HG02884 (cell line): ENCODE data around the gene INO80.

ENCODE experiments used
- ATAC-seq: cut with Tn5 transposase; IDR thresholded peaks from one replicate; pipeline ENCODE4 v1.9.1; 2021; ENCODE audit warnings: mild to moderate bottlenecking, moderate library complexity; ENCODE audit not compliant: unreplicated experiment

INO80 gene

DNA sequence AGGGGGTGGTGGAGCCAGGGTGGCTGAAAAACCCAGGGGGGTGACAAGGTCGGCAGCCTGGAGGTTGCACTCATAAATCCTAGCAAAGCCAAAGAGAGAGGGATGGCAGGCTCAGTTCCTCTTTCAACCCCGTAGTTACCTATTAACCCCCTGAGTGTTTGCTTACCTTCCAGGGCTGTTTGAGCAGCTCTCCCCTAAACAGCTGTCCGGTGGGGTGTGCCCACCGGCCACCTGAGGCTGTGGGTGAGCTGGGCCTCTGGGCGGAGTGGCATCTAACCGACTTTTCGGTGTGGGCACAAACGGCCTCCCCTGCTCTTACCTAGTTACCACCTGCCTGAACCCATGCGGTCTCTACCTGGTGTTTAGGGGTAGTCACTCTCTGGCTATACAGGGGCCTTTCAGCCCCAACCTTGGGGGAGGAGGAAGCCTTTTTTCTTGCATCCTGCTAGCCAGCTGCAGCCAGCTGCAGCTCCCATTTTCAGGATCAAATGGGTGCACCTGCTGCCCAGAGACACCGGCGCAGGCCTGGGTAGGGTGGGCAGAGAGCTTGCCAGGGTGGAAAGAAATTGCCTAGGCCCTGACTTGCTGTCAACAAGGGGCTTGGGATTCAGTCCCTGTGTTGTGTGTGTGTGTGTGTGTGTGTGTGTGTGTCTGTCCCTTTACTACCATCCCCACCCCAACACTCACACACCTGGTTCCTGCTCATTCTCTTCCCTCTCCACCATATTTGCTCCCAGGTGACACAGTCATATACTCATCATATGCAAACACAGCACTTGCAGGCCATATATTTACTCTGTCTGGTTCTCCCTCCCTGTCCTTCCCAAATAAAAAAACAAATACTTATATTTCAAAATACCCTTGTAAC, 183.2 kb downstream of the INO80 start:
- no peak for ATAC-seq

DNA sequence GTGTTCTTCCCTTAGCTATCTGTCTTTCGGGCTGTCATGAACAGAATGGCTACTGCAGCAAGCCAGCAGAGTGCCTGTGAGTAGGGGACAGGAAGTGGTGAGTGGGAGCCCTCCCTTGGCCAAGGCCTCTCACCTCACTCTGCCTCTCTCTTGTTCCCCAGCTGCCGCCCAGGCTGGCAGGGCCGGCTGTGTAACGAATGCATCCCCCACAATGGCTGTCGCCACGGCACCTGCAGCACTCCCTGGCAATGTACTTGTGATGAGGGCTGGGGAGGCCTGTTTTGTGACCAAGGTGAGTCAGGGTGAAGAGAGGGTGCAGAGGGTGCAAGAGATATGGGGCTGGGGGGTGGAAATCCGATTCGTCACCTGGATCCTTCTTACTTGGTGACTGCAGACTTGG, 183.9 kb downstream of the INO80 start:
- ATAC-seq, result no peak

DNA sequence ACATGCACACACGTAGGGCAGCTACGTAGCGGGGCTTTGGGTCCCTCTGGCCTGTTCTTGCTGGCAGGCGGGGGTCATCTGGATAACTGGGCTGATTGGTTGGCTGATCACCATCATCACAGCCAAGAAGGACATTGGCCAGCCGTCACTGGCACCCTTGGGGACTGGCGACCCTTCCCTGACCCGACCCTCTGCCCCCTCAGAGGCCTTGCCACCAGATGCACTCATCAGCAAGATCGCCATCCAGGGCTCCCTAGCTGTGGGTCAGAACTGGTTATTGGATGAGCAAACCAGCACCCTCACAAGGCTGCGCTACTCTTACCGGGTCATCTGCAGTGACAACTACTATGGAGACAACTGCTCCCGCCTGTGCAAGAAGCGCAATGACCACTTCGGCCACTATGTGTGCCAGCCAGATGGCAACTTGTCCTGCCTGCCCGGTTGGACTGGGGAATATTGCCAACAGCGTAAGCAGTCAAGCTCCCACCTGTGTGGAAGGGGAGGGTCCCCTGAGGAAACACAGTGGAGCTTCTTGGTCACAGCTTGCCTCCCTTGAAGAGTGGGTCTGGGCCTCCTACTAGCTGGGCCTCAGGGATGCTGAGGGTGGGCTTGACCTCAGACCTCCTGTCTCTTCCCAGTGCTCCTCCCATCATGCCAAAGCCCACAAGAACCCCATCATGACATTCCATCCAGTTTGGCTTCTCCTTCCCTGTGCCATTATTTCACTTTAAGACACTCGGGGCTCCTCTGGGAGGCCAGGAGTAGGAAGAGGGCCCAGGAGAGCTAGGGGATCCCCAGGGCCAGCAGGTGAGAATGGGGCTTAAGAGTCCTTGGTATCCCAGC, 184.6 kb downstream of the INO80 start:
- no peak for ATAC-seq

DNA sequence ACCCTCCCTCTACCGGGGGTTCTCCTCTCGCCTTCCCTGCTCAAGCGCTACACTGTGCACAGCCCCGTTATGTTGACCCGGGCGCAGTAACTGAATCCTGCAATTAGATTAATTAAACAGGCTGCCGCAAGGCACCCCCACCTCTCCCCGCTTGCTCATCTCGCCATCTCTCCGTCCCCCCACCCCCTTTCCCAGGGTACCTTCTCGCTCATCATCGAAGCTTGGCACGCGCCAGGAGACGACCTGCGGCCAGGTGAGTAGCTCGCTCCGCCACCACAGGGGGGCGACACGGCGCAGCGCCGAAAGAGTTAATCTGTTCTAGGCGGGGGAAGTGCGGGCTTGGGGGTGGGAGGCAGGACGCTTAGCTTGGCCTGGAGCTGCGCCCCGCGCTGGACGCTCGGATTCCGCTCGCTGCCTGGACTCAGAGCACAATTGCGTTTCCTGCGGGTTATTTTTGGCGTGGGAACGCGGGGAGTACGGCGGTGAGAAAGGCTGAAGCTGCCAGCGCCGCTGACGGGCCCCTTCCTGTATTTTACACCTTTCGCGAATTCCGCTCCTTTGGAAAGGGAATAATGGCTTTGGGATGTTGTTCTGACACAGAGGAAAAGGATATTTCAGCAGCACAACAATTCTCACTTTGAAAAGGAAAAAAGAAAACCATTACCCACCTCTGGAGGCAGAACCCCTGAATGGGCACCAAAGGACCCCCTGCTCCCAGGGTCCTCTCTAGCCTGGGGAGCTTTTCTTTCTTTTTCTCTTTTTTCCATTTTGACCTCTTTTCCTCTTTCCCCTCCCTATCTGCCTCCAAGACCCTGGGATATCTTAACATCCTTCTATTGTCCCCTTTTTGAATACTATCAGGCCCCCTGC, 185.4 kb downstream of the INO80 start:
- no peak for ATAC-seq

DNA sequence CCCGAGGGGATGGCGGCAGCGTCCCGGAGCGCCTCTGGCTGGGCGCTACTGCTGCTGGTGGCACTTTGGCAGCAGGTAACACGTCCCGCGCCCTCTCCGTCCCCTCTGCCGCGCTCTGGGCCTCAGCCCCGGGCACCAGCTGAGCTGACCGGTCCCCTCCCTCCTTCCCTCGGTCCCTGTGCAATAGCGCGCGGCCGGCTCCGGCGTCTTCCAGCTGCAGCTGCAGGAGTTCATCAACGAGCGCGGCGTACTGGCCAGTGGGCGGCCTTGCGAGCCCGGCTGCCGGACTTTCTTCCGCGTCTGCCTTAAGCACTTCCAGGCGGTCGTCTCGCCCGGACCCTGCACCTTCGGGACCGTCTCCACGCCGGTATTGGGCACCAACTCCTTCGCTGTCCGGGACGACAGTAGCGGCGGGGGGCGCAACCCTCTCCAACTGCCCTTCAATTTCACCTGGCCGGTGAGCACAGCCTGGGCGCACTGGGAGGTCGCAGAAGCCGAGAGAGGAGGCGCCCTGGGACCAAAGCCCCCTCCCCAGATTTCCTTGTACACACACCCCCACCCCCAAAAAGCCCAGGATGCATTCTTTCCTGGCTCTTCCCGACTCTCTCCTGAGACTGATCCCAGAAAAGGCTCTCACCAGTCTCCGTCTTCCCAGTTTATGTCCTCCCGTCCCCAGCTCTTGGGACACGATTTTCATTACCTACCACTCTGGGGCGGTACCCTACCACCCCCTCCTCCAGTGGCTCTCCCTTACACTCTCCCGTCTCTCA, 186.2 kb downstream of the INO80 start:
- ATAC-seq, result no peak
